Adipose tissue (tissue), 3 donors: ENCODE results near the gene TMEM181. TPM values are rescaled to one million over a fixed set of nuclear protein-coding genes. Genes with fewer than 3 reads are reported as not detected.
"Not testable (repeated sequence)": the region's sequence is repeated elsewhere in the genome, so short reads cannot be mapped to it uniquely, and the experiment has no call there.

Source experiments
- H3K27ac ChIP-seq: one replicate; pipeline ENCODE4 v1.5.1; 2013; ENCODE audit warnings: low read depth, low read length
- WGBS, 3 donors: extraction: QIAGEN DNeasy Blood & Tissue Kit; methylation state at CpG; one replicate each; pipeline ENCODE4 v1.1.7; 2013; 5-methylcytosine and 5-hydroxymethylcytosine counted together
- polyA plus RNA-seq, 3 donors: library from polyadenylated mRNA; stranded (reverse); fragments of 200-250 nt; gene quantifications; one replicate each; pipeline ENCODE4 v1.2.3, GENCODE V29; 2013
- donor health status: healthy with polysubstance abuse.
- donor health status: Bipolar disorder and iron deficiency.
- donor health status: healthy.

The TMEM181 gene
- polyA plus RNA-seq, 3 donors, result 11.0 to 18.0 (median 11.0) TPM

- peak within 1 kb of the TSS; percentile 91 for H3K27ac ChIP-seq
- 0% methylated on average over 62 to 81 of the region's 81 CpGs for WGBS, 3 donors
Measured at GRCh38 chr6:158644231-158645063, 84.6 kb downstream of the TMEM181 start, which contains the start of gene DYNLT1. TSS of gene DYNLT1 (minus strand) at chr6:158644743. CDS start at chr6:158644708, 35 bp downstream.

GRCh38 chr6:158645064-158646022 lies 85.5 kb downstream of the TMEM181 start:
- 31 to 33% (median 33%) methylated on average over 21 of the region's 21 CpGs for WGBS, 3 donors
- H3K27ac ChIP-seq, result peak overlapping the region; percentile 9

GRCh38 chr6:158646023-158646910 lies 86.4 kb downstream of the TMEM181 start:
- H3K27ac ChIP-seq, result no peak overlapping the region
- WGBS, 3 donors, result 72 to 93% (median 79%) methylated on average over 10 of the region's 10 CpGs

GRCh38 chr6:158647501-158647900 lies 87.6 kb downstream of the TMEM181 start:
- WGBS, 3 donors, result 68 to 72% (median 70%) methylated on average over 4 of the region's 4 CpGs
- H3K27ac ChIP-seq, result no peak overlapping the region

- WGBS, 3 donors, result 71 to 87% (median 84%) methylated on average over 5 of the region's 5 CpGs
Measured at GRCh38 chr6:158648682-158649131, 88.8 kb downstream of the TMEM181 start.

GRCh38 chr6:158649289-158650143 lies 89.6 kb downstream of the TMEM181 start, which contains the start of gene SYTL3:
TSS of gene SYTL3 (plus strand) at chr6:158650054. CDS start at chr6:158663269, 13,215 bp downstream.
- H3K27ac ChIP-seq, result no peak within 1 kb of the TSS
- 46 to 67% (median 53%) methylated on average over 15 of the region's 15 CpGs for WGBS, 3 donors

More at GRCh38 chr6:158648682-158649131, 88.8 kb downstream of the TMEM181 start:
- no peak overlapping the region for H3K27ac ChIP-seq

GRCh38 chr6:158651981-158652737 lies 92.3 kb downstream of the TMEM181 start:
- H3K27ac ChIP-seq, result not testable (repeated sequence)
- 84 to 96% (median 89%) methylated on average over 17 of the region's 17 CpGs for WGBS, 3 donors

GRCh38 chr6:158653577-158654354 lies 93.9 kb downstream of the TMEM181 start:
- H3K27ac ChIP-seq, result no peak overlapping the region
- WGBS, 3 donors, result 49 to 57% (median 57%) methylated on average over 15 of the region's 15 CpGs

GRCh38 chr6:158654498-158654897 lies 94.6 kb downstream of the TMEM181 start:
- peak overlapping the region; percentile 12 for H3K27ac ChIP-seq
- WGBS, 3 donors, result 41 to 69% (median 41%) methylated on average over 6 of the region's 6 CpGs

GRCh38 chr6:158654960-158655489 lies 95.1 kb downstream of the TMEM181 start:
- 46 to 62% (median 49%) methylated on average over 10 of the region's 10 CpGs for WGBS, 3 donors
- peak overlapping the region; percentile 12 for H3K27ac ChIP-seq

GRCh38 chr6:158655569-158656450 lies 95.9 kb downstream of the TMEM181 start:
- WGBS, 3 donors, result 82 to 86% (median 84%) methylated on average over 22 of the region's 22 CpGs
- no peak overlapping the region for H3K27ac ChIP-seq

- not testable (repeated sequence) for H3K27ac ChIP-seq
- 74 to 85% (median 79%) methylated on average over 9 of the region's 9 CpGs for WGBS, 3 donors
Measured at GRCh38 chr6:158656986-158657385, 97.1 kb downstream of the TMEM181 start.

GRCh38 chr6:158660333-158660754 lies 100.5 kb downstream of the TMEM181 start:
- H3K27ac ChIP-seq, result no peak overlapping the region
- WGBS, 3 donors, result 26 to 46% (median 34%) methylated on average over 10 of the region's 10 CpGs

- WGBS, 3 donors, result 91 to 100% (median 93%) methylated on average over 3 of the region's 3 CpGs
- no peak overlapping the region for H3K27ac ChIP-seq
Measured at GRCh38 chr6:158661156-158661685, 101.3 kb downstream of the TMEM181 start.
